Esophagus squamous epithelium (tissue), 4 donors: ENCODE results near the gene OTOA.

Source experiments
- CTCF ChIP-seq, 6 experiments: fragments of 450-650 bp in 4 of 6; fragments of 200-600 bp in 2 of 6; sonication (generic) in 2 of 6; IDR thresholded peaks; one replicate each; pipeline ENCODE4 v1.5.1; 2016 to 2019; ENCODE audit warnings: antibody characterized with exemption in 6 of 6, mild to moderate bottlenecking in 4 of 6, moderate library complexity in 4 of 6
- POLR2A ChIP-seq, 4 donors: fragments of 450-650 bp; IDR thresholded peaks; one replicate each; pipeline ENCODE4 v1.6.1; 2017; ENCODE audit warnings: antibody characterized with exemption in 4 of 4, mild to moderate bottlenecking in 4 of 4, moderate library complexity in 3 of 4

- no peak for TF ChIP-seq CTCF (IDR thresholded peaks at IDR 0.05)
- TF ChIP-seq POLR2A (IDR thresholded peaks at IDR 0.05) = no peak
These were observed 21.9 kb upstream of the OTOA start for GRCh38 chr16:21641916-21642315.
